Measurements from ENCODE around the gene ATP6AP1.

Gene ATP6AP1

DNA sequence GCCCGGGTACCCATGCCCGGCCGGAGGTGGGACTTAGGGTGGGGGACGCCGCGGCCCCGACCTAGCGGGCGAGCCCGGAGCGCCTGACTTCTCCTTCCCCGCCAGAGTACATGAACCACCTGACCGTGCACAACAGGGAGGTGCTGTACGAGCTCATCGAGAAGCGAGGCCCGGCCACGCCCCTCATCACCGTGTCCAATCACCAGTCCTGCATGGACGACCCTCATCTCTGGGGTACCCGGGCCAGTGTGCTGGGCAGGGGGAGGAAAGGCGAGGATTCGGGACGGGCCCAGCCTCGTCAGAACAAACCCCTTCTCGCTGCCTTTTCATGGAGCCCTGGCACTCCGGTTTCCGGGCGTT is 16.5 kb upstream of the ATP6AP1 start:
- peak; percentile 49 for ATAC-seq (ENCODE audit: low read depth)
- no peaks in the 10 kb centered on the region for H3K9me3 ChIP-seq (ENCODE audit: severe bottlenecking)
- H3K4me1 ChIP-seq (ENCODE audit: insufficient read depth, poor library complexity, severe bottlenecking): peaks cover 3% of the 10 kb centered on the region
- no peak for DNase-seq (ENCODE audit: low spot score)
- no peaks in the 10 kb centered on the region for H3K27me3 ChIP-seq (ENCODE audit: insufficient read depth, poor library complexity, severe bottlenecking)
- TF ChIP-seq, protein P1, sequence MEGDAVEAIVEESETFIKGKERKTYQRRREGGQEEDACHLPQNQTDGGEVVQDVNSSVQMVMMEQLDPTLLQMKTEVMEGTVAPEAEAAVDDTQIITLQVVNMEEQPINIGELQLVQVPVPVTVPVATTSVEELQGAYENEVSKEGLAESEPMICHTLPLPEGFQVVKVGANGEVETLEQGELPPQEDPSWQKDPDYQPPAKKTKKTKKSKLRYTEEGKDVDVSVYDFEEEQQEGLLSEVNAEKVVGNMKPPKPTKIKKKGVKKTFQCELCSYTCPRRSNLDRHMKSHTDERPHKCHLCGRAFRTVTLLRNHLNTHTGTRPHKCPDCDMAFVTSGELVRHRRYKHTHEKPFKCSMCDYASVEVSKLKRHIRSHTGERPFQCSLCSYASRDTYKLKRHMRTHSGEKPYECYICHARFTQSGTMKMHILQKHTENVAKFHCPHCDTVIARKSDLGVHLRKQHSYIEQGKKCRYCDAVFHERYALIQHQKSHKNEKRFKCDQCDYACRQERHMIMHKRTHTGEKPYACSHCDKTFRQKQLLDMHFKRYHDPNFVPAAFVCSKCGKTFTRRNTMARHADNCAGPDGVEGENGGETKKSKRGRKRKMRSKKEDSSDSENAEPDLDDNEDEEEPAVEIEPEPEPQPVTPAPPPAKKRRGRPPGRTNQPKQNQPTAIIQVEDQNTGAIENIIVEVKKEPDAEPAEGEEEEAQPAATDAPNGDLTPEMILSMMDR (IDR thresholded peaks at IDR 0.05; ENCODE audit: poor library complexity, severe bottlenecking): no peak
- 0 out of 2 replicates have a peak, but pooled peaks cover 12% of the 10 kb centered on the region for H3K36me3 ChIP-seq (ENCODE audit: low read depth)
- H3K4me3 ChIP-seq (ENCODE audit: severe bottlenecking): peak overlapping the region; percentile 91
- H3K27ac ChIP-seq (ENCODE audit: poor library complexity, severe bottlenecking): peak overlapping the region; percentile 88

DNA sequence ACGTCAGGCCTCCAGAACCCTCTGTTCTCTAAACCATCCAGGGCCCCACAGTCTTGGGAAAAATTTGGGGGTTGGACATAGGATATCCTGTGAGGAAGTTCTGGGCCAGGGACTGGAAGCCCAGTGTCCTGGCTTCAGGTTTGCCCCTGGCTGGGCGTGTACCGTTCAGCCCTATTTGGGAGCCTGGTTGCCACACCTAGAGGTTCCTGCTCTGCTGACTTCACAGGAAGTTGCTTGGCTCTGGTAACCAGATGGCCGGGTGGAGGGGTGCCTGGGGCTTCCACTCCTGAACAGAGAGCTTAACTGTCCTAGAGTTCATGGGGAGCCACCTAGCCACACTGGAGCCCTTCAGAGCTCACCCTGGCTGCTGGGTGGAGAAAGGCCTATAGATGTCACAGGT is 16.0 kb upstream of the ATP6AP1 start:
- DNase-seq (ENCODE audit: low spot score) (no peak), ATAC-seq (ENCODE audit: low read depth) (0 out of 3 replicates have a peak, but pooled peaks have one; percentile 1)
- Histone ChIP-seq H3K27me3 (ENCODE audit: insufficient read depth, poor library complexity, severe bottlenecking) (no peaks in the 10 kb centered on the region), H3K36me3 (ENCODE audit: low read depth) (0 out of 2 replicates have a peak, but pooled peaks cover 12% of the 10 kb centered on the region), H3K4me1 (ENCODE audit: insufficient read depth, poor library complexity, severe bottlenecking) (peaks cover 3% of the 10 kb centered on the region), H3K4me3 (ENCODE audit: severe bottlenecking) (peak overlapping the region; percentile 91), H3K9me3 (ENCODE audit: severe bottlenecking) (no peaks in the 10 kb centered on the region), H3K27ac (ENCODE audit: poor library complexity, severe bottlenecking) (peak overlapping the region; percentile 88)
- TF ChIP-seq, protein P1 (IDR thresholded peaks at IDR 0.05; ENCODE audit: poor library complexity, severe bottlenecking): no peak

DNA sequence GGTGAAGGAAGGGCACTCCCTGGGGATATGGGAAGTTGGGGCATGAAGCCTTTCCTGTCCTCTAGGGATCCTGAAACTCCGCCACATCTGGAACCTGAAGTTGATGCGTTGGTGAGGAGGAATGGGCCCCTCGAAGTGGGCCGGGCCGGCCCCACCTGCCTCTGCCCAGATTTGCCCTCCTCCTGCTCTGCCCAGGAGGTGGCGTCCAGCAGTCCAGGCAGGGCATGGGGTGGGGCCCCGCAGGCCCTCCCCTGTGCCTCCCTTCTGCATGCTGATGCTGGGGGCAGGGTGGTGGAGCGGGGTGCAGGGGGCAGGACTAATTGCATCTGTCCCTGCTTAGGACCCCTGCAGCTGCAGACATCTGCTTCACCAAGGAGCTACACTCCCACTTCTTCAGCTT is 15.3 kb upstream of the ATP6AP1 start:
- no peak for ATAC-seq (ENCODE audit: low read depth)
- Histone ChIP-seq H3K4me3 (ENCODE audit: severe bottlenecking) (no peak overlapping the region), H3K4me1 (ENCODE audit: insufficient read depth, poor library complexity, severe bottlenecking) (peaks cover 3% of the 10 kb centered on the region), H3K27ac (ENCODE audit: poor library complexity, severe bottlenecking) (peak overlapping the region; percentile 88), H3K27me3 (ENCODE audit: insufficient read depth, poor library complexity, severe bottlenecking) (no peaks in the 10 kb centered on the region), H3K36me3 (ENCODE audit: low read depth) (0 out of 2 replicates have a peak, but pooled peaks cover 12% of the 10 kb centered on the region), H3K9me3 (ENCODE audit: severe bottlenecking) (no peaks in the 10 kb centered on the region)
- DNase-seq (ENCODE audit: low spot score): no peak
- TF ChIP-seq, protein P1 (IDR thresholded peaks at IDR 0.05; ENCODE audit: poor library complexity, severe bottlenecking): no peak

DNA sequence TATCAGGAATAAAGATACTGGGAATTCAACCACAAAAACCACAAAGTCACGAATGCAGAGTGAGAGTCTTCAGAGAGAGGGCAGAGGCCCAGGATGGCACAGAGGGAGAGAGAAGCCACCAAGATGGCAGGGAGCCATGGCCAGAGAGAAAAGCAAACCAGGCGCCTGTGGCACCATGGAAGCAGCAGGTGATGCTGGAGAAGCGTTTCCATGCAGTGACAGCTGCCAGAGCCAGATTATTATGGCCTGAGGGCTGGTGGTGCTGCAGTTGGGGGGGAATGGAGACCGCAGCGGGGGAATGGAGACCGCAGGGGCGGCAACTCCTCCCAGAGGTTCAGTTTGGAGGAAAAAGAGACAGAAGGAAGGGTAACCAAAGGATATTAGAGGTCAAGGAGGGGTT is 11.3 kb upstream of the ATP6AP1 start:
- TF ChIP-seq, protein P1 (IDR thresholded peaks at IDR 0.05; ENCODE audit: poor library complexity, severe bottlenecking): no peak
- no peaks in the 10 kb centered on the region for H3K9me3 ChIP-seq (ENCODE audit: severe bottlenecking)
- 0 out of 2 replicates have a peak, but pooled peaks cover 12% of the 10 kb centered on the region for H3K36me3 ChIP-seq (ENCODE audit: low read depth)
- H3K4me1 ChIP-seq (ENCODE audit: insufficient read depth, poor library complexity, severe bottlenecking): no peaks in the 10 kb centered on the region
- no peak overlapping the region for H3K4me3 ChIP-seq (ENCODE audit: severe bottlenecking)
- ATAC-seq (ENCODE audit: low read depth): no peak
- no peak for DNase-seq (ENCODE audit: low spot score)
- H3K27ac ChIP-seq (ENCODE audit: poor library complexity, severe bottlenecking): no peak overlapping the region
- no peaks in the 10 kb centered on the region for H3K27me3 ChIP-seq (ENCODE audit: insufficient read depth, poor library complexity, severe bottlenecking)

DNA sequence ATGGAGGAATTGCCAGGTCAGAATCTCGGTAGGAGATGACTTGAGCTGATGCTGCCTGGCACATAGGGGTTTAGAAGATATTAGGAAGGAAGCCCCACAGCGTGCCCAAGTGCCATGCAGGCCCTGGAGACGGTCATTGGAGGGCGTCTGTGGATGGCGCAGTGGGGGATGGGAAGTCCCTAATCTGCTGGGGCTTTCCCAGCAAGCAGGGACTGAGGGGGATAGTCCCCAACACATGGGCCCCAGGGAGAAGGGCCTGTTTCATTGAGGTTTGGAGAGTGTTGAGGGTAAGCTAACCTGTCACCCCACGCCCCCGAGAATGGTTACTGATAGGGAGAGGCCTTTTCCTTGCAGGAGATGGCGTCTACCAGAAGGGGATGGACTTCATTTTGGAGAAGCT is 9.3 kb upstream of the ATP6AP1 start:
- 0 out of 2 replicates have a peak, but pooled peaks cover under 1% of the 10 kb centered on the region for H3K36me3 ChIP-seq (ENCODE audit: low read depth)
- no peak overlapping the region for H3K27ac ChIP-seq (ENCODE audit: poor library complexity, severe bottlenecking)
- no peak for DNase-seq (ENCODE audit: low spot score)
- no peaks in the 10 kb centered on the region for H3K4me1 ChIP-seq (ENCODE audit: insufficient read depth, poor library complexity, severe bottlenecking)
- H3K4me3 ChIP-seq (ENCODE audit: severe bottlenecking): no peak overlapping the region
- no peak for ATAC-seq (ENCODE audit: low read depth)
- no peaks in the 10 kb centered on the region for H3K9me3 ChIP-seq (ENCODE audit: severe bottlenecking)
- TF ChIP-seq, protein P1 (IDR thresholded peaks at IDR 0.05; ENCODE audit: poor library complexity, severe bottlenecking): no peak
- H3K27me3 ChIP-seq (ENCODE audit: insufficient read depth, poor library complexity, severe bottlenecking): no peaks in the 10 kb centered on the region

Measured in RWPE2 (cell line).